Fibroblast of pulmonary artery (primary cell): Measurements from ENCODE around the gene TCAP.

Experiments used
- DNase-seq: peaks from one replicate; pipeline ENCODE4 v3.0.0-alpha.2; 2010; ENCODE audit warnings: low read depth
- H3K4me3 ChIP-seq: replicated peaks from 2 replicates; pipeline ENCODE4 v1.5.1; 2011; ENCODE audit warnings: low read depth, mild to moderate bottlenecking, control low read depth, low read length, moderate library complexity
- TF ChIP-seq, protein P1 (sequence below): IDR thresholded peaks from 2 replicates; pipeline ENCODE4 v1.5.1; 2011; ENCODE audit warnings: mild to moderate bottlenecking, control low read depth, low read length, inconsistent platforms; ENCODE audit errors: missing control alignments

TCAP gene, protein sequence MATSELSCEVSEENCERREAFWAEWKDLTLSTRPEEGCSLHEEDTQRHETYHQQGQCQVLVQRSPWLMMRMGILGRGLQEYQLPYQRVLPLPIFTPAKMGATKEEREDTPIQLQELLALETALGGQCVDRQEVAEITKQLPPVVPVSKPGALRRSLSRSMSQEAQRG

DNA sequence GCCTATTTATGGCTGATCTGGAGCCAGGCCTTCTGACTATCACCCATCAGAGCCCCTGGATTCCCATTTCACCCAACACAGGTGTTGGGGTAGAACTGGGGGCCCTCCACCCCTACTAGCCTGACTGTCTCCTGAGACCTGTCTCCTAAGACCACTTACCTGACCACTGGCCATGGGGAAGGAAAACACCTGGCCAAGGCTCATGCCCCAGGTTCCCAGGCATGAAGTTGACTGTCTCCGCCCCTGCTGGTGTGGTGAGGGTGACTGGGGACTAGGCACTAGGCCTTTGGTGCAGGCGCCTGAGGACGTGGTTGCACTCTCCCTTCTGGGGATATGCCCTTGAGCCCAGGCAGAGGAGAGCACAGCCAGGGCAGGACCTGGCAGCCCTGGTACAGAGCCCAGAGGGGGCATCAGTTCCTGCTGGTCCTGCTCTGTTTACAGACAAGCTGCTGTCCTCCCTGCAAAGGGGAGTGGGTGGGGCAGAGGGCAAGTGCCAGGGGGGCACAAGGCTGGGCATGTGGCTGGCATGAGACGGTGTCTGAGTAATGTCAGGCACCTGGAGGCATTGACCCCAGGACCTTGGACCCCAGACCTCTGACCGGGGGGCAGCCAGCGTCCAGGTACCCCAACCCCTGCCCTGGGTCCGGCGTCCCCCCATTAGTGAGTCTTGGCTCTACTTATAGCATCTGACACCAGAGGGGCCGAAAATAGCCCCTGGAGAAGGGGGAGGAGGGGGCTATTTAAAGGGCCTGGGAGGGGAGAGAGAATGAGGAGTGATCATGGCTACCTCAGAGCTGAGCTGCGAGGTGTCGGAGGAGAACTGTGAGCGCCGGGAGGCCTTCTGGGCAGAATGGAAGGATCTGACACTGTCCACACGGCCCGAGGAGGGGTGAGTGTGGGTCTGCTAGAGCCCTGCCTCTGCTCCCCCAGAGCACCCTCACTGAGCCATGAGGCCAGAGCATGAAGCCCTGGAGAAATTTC lies at the start of gene TCAP:
TCAP (plus strand) TSS at position 769 of the 981 bp plus-strand sequence; CDS start at position 780, 11 bp downstream.
- TF ChIP-seq, protein P1, sequence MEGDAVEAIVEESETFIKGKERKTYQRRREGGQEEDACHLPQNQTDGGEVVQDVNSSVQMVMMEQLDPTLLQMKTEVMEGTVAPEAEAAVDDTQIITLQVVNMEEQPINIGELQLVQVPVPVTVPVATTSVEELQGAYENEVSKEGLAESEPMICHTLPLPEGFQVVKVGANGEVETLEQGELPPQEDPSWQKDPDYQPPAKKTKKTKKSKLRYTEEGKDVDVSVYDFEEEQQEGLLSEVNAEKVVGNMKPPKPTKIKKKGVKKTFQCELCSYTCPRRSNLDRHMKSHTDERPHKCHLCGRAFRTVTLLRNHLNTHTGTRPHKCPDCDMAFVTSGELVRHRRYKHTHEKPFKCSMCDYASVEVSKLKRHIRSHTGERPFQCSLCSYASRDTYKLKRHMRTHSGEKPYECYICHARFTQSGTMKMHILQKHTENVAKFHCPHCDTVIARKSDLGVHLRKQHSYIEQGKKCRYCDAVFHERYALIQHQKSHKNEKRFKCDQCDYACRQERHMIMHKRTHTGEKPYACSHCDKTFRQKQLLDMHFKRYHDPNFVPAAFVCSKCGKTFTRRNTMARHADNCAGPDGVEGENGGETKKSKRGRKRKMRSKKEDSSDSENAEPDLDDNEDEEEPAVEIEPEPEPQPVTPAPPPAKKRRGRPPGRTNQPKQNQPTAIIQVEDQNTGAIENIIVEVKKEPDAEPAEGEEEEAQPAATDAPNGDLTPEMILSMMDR = no peak
- H3K4me3 ChIP-seq = no peak within 1 kb of the TSS

DNA sequence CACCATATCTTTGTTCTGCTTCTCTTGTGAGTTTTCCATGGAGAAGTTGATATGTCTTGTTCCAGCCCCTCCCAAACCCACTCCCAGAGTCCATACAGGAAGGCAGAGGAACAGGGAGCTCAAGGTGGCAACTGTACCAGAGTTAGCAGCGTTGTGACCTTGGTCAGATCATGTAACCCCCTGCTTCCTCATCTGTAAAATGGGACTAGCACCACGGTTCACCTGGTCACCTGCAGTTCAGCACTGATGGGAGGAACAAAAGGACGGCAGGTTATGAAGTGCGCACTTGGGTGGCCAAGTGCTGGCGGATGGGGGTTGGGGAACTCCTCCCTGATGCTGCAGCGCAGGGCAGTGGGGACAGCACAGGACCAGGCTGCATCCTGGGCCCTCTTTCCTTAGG lies 49.7 kb upstream of the TCAP start:
- TF ChIP-seq, protein P1 = no peak
- DNase-seq = no peak
- H3K4me3 ChIP-seq = no peak overlapping the region

More for the DNA sequence above, at the start of gene TCAP:
- DNase-seq = no peak

DNA sequence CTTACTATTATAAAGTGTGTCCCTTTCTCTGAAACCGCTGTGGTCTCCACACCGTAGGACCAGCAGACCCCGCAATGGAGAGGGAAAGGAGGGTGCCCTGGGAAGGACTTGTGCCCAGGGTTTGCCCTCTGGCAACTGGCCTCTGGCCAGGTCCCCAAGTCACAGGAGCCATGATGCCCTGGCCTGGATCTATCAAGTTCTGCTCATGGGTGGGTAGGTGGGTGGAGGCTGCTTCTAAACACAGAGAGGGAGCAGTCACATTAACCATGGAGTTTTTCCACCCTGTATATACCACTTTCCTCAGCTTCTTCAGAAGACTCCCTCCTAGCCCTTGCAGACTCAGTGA lies 48.1 kb upstream of the TCAP start:
- TF ChIP-seq, protein P1 = no peak
- no peak for DNase-seq
- peak overlapping the region; percentile 37 for H3K4me3 ChIP-seq

DNA sequence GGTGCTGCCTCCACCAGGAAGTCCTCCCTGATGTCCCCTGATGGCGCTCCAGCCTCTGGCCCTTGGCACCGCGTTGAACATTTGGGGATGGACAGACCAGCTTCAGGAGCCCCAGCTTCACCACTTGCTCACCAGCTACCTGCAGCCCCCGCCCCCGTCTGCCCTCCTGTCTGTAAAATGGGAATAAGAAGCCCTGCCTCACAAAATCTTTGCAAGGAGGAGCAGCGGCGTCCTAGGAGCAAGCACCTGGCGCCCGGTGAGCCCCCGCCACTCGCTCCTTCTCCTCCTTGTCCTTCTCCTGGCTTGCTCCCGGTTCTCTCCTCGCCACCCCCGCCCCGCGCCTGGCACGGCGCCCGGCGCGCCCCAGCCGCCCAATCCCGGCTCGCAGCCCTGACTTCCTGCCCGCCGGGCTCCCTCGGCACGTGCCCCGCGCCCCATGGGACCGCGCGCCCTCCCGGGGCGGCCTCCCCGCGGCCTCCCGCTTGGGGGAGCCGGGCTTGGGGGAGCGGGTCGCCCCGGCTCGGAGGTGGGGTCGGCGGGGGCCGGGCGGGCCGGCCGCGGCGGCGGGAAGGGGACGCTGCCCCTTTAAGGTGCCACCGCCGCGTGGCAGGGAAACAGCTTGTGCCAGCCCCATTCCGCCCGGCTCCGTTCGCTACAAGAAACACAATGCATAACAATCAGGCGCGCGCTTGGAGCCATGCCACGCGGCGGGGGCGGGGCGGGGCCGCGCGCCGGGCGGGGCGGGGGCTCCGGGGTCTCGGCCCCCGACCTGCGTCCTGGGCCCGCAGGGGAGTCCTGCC lies 47.5 kb upstream of the TCAP start:
- peak overlapping the region; percentile 62 for H3K4me3 ChIP-seq
- peak; percentile 57 for DNase-seq
- TF ChIP-seq, protein P1 = no peak

DNA sequence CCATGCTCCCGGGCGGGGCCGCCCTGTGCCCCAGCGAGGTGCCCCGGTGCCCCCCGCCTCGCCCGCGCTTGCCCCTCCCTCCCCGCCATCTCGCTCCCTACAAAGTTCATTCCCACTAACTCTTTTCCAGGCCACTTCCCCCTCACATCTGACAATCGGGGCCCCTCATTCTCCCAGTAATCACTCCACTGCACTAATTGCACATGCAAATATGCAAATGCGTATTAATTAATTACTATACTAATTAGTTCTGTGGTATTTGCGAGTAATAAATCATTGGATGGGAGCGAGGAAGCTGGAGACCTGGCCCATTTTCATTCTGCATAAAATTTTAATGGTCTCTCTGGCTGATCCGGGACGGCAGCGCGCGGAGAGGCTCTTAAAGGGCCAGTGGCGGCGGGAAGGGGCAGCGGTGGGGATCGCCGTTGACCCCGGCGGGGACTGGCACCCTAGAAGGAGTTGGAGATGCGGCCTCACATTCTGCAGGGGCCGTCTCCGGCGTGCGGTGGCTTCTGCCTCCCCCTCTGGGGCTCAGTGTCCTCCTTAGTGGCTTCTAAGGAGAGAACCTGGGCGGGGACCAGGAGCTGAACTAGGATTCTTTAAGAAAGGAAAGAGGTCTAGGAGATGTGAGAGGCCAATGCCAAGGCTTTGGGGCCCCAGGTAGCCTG lies 46.8 kb upstream of the TCAP start:
- DNase-seq = no peak
- TF ChIP-seq, protein P1 = no peak
- peak overlapping the region; percentile 62 for H3K4me3 ChIP-seq
